Liver (tissue), 3 donors: Measurements from ENCODE around the gene CUL1.

Experiments used
- GABPA ChIP-seq, 2 donors: IDR thresholded peaks in 1 of 2; conservative IDR thresholded peaks in 1 of 2; 2 replicates each; pipeline ENCODE4 v1.6.1; 2016; ENCODE audit warnings: antibody characterized with exemption in 2 of 2, mild to moderate bottlenecking in 1 of 2, moderate library complexity in 1 of 2
- JUND ChIP-seq, 2 donors: IDR thresholded peaks; 2 replicates each; pipeline ENCODE4 v1.6.1; 2016; ENCODE audit warnings: antibody characterized with exemption in 2 of 2
- RAD21 ChIP-seq, 2 donors: IDR thresholded peaks; 2 replicates each; pipeline ENCODE4 v1.6.1; 2016; ENCODE audit warnings: antibody characterized with exemption in 2 of 2, mild to moderate bottlenecking in 2 of 2
- YY1 ChIP-seq: IDR thresholded peaks from 2 replicates; pipeline ENCODE4 v1.6.1; 2016; ENCODE audit warnings: antibody characterized with exemption, mild to moderate bottlenecking
- TF ChIP-seq, protein P1 (sequence below): fragments of 150-350 bp; IDR thresholded peaks from 2 replicates; pipeline ENCODE4 v1.5.1; 2017; ENCODE audit warnings: improper control_type of control experiment, low read depth, low read length; ENCODE audit not compliant: missing input control
- TF ChIP-seq, protein P2 (sequence below): IDR thresholded peaks from 2 replicates; pipeline ENCODE4 v1.6.1; 2016; ENCODE audit warnings: antibody characterized with exemption, mild to moderate bottlenecking
- donor health status: healthy.
- donor health status: healthy.

DNA sequence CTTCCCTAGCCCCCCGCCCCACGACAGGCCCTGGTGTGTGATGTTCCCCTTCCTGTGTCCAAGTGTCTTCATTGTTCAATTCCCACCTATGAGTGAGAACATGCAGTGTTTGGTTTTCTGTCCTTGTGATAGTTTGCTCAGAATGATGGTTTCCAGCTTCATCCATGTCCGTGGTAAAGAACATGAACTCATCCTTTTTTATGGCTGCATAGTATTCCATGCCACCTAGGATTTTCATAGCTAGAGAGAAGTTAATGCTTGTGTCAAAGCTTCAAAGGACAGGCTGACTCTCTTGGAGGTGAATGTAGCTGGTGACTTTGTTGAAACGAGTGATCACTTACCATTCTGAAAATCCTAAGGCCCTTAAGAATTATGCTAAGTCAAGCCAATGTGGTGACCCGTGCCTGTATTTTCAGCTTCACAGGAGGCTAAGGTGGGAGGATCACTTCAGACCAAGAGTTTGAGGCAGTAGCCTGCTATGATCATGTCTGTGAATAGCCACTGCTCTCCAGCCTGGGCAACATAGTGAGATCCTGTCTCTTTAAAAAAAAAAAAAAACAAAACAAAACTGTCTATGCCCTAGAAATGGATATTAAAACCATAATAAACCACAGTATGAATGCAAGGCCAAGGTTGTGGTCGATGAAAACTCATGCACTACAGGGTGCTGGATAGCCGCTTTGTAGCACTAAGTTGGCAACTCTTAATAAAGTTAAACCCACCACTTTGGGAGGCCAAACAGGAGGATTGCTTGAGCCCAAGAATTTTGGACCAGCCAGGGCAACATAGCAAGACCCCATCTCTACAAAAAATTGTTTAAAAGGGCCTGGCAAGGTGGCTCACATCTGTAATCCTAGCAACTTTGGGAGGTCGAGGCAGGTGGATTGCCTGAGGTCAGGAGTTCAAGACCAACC is 52.0 kb downstream of the CUL1 start:
- no peak for TF ChIP-seq GABPA (IDR thresholded peaks at IDR 0.05 in 1 of 2, conservative IDR thresholded peaks at IDR 0.05 in 1 of 2)
- TF ChIP-seq, protein P1, sequence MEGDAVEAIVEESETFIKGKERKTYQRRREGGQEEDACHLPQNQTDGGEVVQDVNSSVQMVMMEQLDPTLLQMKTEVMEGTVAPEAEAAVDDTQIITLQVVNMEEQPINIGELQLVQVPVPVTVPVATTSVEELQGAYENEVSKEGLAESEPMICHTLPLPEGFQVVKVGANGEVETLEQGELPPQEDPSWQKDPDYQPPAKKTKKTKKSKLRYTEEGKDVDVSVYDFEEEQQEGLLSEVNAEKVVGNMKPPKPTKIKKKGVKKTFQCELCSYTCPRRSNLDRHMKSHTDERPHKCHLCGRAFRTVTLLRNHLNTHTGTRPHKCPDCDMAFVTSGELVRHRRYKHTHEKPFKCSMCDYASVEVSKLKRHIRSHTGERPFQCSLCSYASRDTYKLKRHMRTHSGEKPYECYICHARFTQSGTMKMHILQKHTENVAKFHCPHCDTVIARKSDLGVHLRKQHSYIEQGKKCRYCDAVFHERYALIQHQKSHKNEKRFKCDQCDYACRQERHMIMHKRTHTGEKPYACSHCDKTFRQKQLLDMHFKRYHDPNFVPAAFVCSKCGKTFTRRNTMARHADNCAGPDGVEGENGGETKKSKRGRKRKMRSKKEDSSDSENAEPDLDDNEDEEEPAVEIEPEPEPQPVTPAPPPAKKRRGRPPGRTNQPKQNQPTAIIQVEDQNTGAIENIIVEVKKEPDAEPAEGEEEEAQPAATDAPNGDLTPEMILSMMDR: no peak
- no peak for TF ChIP-seq JUND (IDR thresholded peaks at IDR 0.05)
- TF ChIP-seq RAD21 (IDR thresholded peaks at IDR 0.05): no peak
- TF ChIP-seq YY1: no peak
- TF ChIP-seq, protein P2, sequence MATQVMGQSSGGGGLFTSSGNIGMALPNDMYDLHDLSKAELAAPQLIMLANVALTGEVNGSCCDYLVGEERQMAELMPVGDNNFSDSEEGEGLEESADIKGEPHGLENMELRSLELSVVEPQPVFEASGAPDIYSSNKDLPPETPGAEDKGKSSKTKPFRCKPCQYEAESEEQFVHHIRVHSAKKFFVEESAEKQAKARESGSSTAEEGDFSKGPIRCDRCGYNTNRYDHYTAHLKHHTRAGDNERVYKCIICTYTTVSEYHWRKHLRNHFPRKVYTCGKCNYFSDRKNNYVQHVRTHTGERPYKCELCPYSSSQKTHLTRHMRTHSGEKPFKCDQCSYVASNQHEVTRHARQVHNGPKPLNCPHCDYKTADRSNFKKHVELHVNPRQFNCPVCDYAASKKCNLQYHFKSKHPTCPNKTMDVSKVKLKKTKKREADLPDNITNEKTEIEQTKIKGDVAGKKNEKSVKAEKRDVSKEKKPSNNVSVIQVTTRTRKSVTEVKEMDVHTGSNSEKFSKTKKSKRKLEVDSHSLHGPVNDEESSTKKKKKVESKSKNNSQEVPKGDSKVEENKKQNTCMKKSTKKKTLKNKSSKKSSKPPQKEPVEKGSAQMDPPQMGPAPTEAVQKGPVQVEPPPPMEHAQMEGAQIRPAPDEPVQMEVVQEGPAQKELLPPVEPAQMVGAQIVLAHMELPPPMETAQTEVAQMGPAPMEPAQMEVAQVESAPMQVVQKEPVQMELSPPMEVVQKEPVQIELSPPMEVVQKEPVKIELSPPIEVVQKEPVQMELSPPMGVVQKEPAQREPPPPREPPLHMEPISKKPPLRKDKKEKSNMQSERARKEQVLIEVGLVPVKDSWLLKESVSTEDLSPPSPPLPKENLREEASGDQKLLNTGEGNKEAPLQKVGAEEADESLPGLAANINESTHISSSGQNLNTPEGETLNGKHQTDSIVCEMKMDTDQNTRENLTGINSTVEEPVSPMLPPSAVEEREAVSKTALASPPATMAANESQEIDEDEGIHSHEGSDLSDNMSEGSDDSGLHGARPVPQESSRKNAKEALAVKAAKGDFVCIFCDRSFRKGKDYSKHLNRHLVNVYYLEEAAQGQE: no peak
